ENCODE measurements around the gene C11orf52.

DNA sequence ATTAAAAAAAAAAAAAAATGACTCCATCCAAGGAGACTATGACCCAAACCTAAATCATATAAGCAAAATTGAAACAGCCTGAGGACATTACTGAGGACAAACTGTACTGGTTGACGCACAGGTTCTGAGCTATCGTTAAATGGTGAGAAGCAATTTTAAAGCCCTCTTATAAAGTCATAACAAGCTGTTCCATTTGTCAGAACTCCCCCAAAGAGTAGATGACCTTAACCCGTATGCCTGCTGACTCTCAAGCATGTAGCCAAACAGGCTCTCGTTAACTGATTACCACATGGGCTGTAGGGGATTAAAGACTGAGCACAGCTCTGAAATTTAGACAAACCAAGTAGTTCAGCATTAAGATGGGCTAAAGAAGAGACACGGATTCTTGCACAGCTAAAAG is 9.3 kb upstream of the C11orf52 start:
- TF ChIP-seq CTCF (IDR thresholded peaks at IDR 0.05) (no peak), POLR2A (IDR thresholded peaks at IDR 0.05) (no peak)

Measured in lower leg skin (tissue), 3 donors.